Ascending aorta (tissue), 2 donors: ENCODE data around the gene PTGER2. TPM values are rescaled to one million over a fixed set of nuclear protein-coding genes. Genes with fewer than 3 reads are reported as not detected.

Experiments used
- DNase-seq, 2 donors: peaks; one replicate each; pipeline ENCODE4 v3.0.0-alpha.2; 2019; ENCODE audit warnings: low spot score in 2 of 2
- H3K27ac ChIP-seq, 2 donors: fragments of 200-600 bp; sonication (generic); one replicate each; pipeline ENCODE4 v1.5.1; 2016 to 2017; ENCODE audit warnings: mild to moderate bottlenecking in 1 of 2
- H3K27me3 ChIP-seq: fragments of 200-600 bp; sonication (generic); one replicate; pipeline ENCODE4 v1.5.1; 2017
- H3K36me3 ChIP-seq, 2 donors: fragments of 200-600 bp; sonication (generic); one replicate each; pipeline ENCODE4 v1.5.1; 2016
- H3K4me1 ChIP-seq, 2 donors: fragments of 200-600 bp; sonication (generic); one replicate each; pipeline ENCODE4 v1.5.1; 2016 to 2017; ENCODE audit warnings: mild to moderate bottlenecking in 1 of 2
- H3K4me3 ChIP-seq, 2 donors: fragments of 200-600 bp; sonication (generic); one replicate each; pipeline ENCODE4 v1.5.1; 2016 to 2017; ENCODE audit warnings: mild to moderate bottlenecking in 1 of 2
- H3K9me3 ChIP-seq, 2 donors: fragments of 200-600 bp; sonication (generic); one replicate each; pipeline ENCODE4 v1.5.1; 2016
- CTCF ChIP-seq, 3 experiments: fragments of 200-600 bp in 2 of 3; fragments of 450-650 bp in 1 of 3; sonication (generic) in 2 of 3; IDR thresholded peaks; one replicate each; pipeline ENCODE4 v1.5.1; 2016 to 2019; ENCODE audit warnings: antibody characterized with exemption in 3 of 3, mild to moderate bottlenecking in 1 of 3, moderate library complexity in 1 of 3
- intact Hi-C: fragments of 100-400 bp; cut with DNase I; formaldehyde crosslinking; loops from one replicate; pipeline ENCODE4 v1.15.1; 2023
- total RNA-seq: library from RNA; depleted of rRNA; stranded (reverse); fragments of >200 nt; gene quantifications from one replicate; pipeline ENCODE4 v1.1.0, GENCODE V29; 2016

PTGER2 gene
- total RNA-seq, 1 donor from 2014 or later, result 1.9 TPM

GRCh38 chr14:52275372-52275771 lies 38.7 kb upstream of the PTGER2 start:
- Histone ChIP-seq H3K4me3 (no peak overlapping the region), H3K36me3 (no peaks in the 10 kb centered on the region), H3K4me1 (peaks cover 0 to 3% of the 10 kb centered on the region in 2 donors), H3K9me3 (no peaks in the 10 kb centered on the region), H3K27me3 (no peaks in the 10 kb centered on the region), H3K27ac (no peak overlapping the region)
- DNase-seq, result no peak
- no peak for TF ChIP-seq CTCF (IDR thresholded peaks at IDR 0.05)
- intact Hi-C loops, result no loop called here

GRCh38 chr14:52277552-52277951 lies 36.6 kb upstream of the PTGER2 start:
- TF ChIP-seq CTCF (IDR thresholded peaks at IDR 0.05), result no peak
- H3K9me3 ChIP-seq, result no peaks in the 10 kb centered on the region
- no peaks in the 10 kb centered on the region for H3K27me3 ChIP-seq
- H3K4me1 ChIP-seq, result peaks cover 0 to 3% of the 10 kb centered on the region in 2 donors
- intact Hi-C loops, result no loop called here
- no peak overlapping the region for H3K27ac ChIP-seq
- DNase-seq, result no peak
- no peaks in the 10 kb centered on the region for H3K36me3 ChIP-seq
- H3K4me3 ChIP-seq, result no peak overlapping the region

- Histone ChIP-seq H3K4me1 (peaks cover 0 to 3% of the 10 kb centered on the region in 2 donors), H3K9me3 (no peaks in the 10 kb centered on the region), H3K36me3 (no peaks in the 10 kb centered on the region), H3K4me3 (no peak overlapping the region), H3K27me3 (no peaks in the 10 kb centered on the region), H3K27ac (no peak overlapping the region)
- intact Hi-C loops, result no loop called here
- TF ChIP-seq CTCF (IDR thresholded peaks at IDR 0.05), result no peak
- no peak for DNase-seq
These were observed 34.7 kb upstream of the PTGER2 start for GRCh38 chr14:52279408-52279807.

GRCh38 chr14:52283099-52283498 lies 31.0 kb upstream of the PTGER2 start:
- intact Hi-C loops, result no loop called here
- DNase-seq, result no peak
- Histone ChIP-seq H3K9me3 (no peaks in the 10 kb centered on the region), H3K36me3 (no peaks in the 10 kb centered on the region), H3K4me1 (peaks cover 0 to 3% of the 10 kb centered on the region in 2 donors), H3K4me3 (no peak overlapping the region), H3K27me3 (no peaks in the 10 kb centered on the region), H3K27ac (no peak overlapping the region)
- no peak for TF ChIP-seq CTCF (IDR thresholded peaks at IDR 0.05)

- no peaks in the 10 kb centered on the region for H3K27me3 ChIP-seq
- no peak overlapping the region for H3K4me3 ChIP-seq
- DNase-seq, result no peak
- H3K27ac ChIP-seq, result no peak overlapping the region
- H3K9me3 ChIP-seq, result no peaks in the 10 kb centered on the region
- no peak for TF ChIP-seq CTCF (IDR thresholded peaks at IDR 0.05)
- H3K36me3 ChIP-seq, result no peaks in the 10 kb centered on the region
- intact Hi-C loops, result no loop called here
- H3K4me1 ChIP-seq, result no peaks in the 10 kb centered on the region
These were observed 27.2 kb upstream of the PTGER2 start for GRCh38 chr14:52286661-52287649.
